Prostate gland (tissue), 2 donors: Measurements from ENCODE around the gene MAP4K1.

Source experiments
- CTCF ChIP-seq, 4 experiments: fragments of 200-600 bp in 2 of 4; fragments of 450-650 bp in 2 of 4; sonication (generic) in 2 of 4; IDR thresholded peaks; 1 replicate in 3 of 4; 2 replicates in 1 of 4; pipeline ENCODE4 v1.5.1; 2016 to 2019; ENCODE audit warnings: antibody characterized with exemption in 4 of 4, mild to moderate bottlenecking in 2 of 4, moderate library complexity in 2 of 4
- POLR2A ChIP-seq: fragments of 450-650 bp; IDR thresholded peaks from one replicate; pipeline ENCODE4 v1.6.1; 2016; ENCODE audit warnings: antibody characterized with exemption, mild to moderate bottlenecking

- no peak for TF ChIP-seq POLR2A
- no peak for TF ChIP-seq CTCF (IDR thresholded peaks at IDR 0.05)
Measured at GRCh38 chr19:38555200-38555599, 62.6 kb downstream of the MAP4K1 start.
